Ovary (tissue), 9 donors: ENCODE results near the gene ATP5F1E. TPM values are rescaled to one million over a fixed set of nuclear protein-coding genes. Genes with fewer than 3 reads are reported as not detected.

ENCODE experiments used
- DNase-seq, 5 donors: peaks; one replicate each; pipeline ENCODE4 v3.0.0-alpha.2; 2019 to 2020
- H3K27ac ChIP-seq, 2 donors: fragments of 200-600 bp; one replicate each; pipeline versions ENCODE4 v1.5.1 to v1.8.0; 2019 to 2022
- H3K27me3 ChIP-seq: fragments of 200-600 bp; one replicate; pipeline ENCODE4 v1.8.0; 2022
- H3K36me3 ChIP-seq: fragments of 200-600 bp; sonication (generic); one replicate; pipeline ENCODE4 v1.5.1; 2019
- H3K4me1 ChIP-seq: one replicate; pipeline ENCODE4 v1.8.1; 2013; ENCODE audit warnings: mild to moderate bottlenecking, moderate library complexity; ENCODE audit not compliant: insufficient read depth
- H3K4me3 ChIP-seq: fragments of 200-600 bp; sonication (generic); one replicate; pipeline ENCODE4 v1.5.1; 2017
- H3K9me3 ChIP-seq, 2 donors: fragments of 200-600 bp in 1 of 2; sonication (generic) in 1 of 2; one replicate each; pipeline versions ENCODE4 v1.5.1 to v1.8.1; 2013 to 2019; ENCODE audit warnings: mild to moderate bottlenecking in 1 of 2, moderate library complexity in 1 of 2
- CTCF ChIP-seq, 3 donors: fragments of 450-650 bp in 2 of 3; fragments of 200-600 bp in 1 of 3; IDR thresholded peaks; one replicate each; pipeline versions ENCODE4 v1.5.1 to v1.8.0; 2016 to 2022; ENCODE audit warnings: antibody characterized with exemption in 3 of 3, mild to moderate bottlenecking in 1 of 3
- EP300 ChIP-seq: sonication (generic); formaldehyde crosslinking; IDR thresholded peaks from one replicate; pipeline ENCODE4 v1.6.1; 2017; ENCODE audit warnings: antibody characterized with exemption
- POLR2A ChIP-seq: fragments of 450-650 bp; IDR thresholded peaks from one replicate; pipeline ENCODE4 v1.6.1; 2017; ENCODE audit warnings: antibody characterized with exemption, mild to moderate bottlenecking, moderate library complexity
- WGBS, 3 donors: extraction: QIAGEN DNeasy Blood & Tissue Kit in 1 of 3; methylation state at CpG; one replicate each; pipeline versions ENCODE4 v1.1.5 to v1.1.7; 2013 to 2017; 5-methylcytosine and 5-hydroxymethylcytosine counted together
- intact Hi-C, 4 donors: fragments of 100-400 bp; cut with DNase I; formaldehyde crosslinking; loops; one replicate each; pipeline versions ENCODE4 v1.11.0 to v1.15.1; 2022 to 2023
- polyA plus RNA-seq, 2 donors: library from polyadenylated mRNA; stranded (reverse); fragments of 200-250 nt in 1 of 2; fragments of 350-450 nt in 1 of 2; fragmentation: Illumina TruSeq in 1 of 2; extraction: RNeasy Lipid Tissue Mini Kit (QIAGEN cat#74804) in 1 of 2; gene quantifications; one replicate each; pipeline ENCODE4 v1.2.3, GENCODE V29; 2013 to 2014
- total RNA-seq, 7 donors: library from RNA; depleted of rRNA in 2 of 7; stranded (reverse); fragments of >200 nt in 2 of 7; fragmentation: NEBNext Ultra II Directional in 3 of 7; extraction: Animal tissue kit (Norgen Biotek cat#: 25700) in 3 of 7; gene quantifications; one replicate each; pipeline versions ENCODE4 v1.1.0 to v1.2.4, GENCODE V29; 2016 to 2023
- donor health status: DM: no; HTN: no; CAD: no; lungs with moderate emphysema.
- donor health status: DM: no; HTN: no; CAD: no.
- donor health status: Bipolar disorder and iron deficiency.
- donor health status: DM: yes; HTN: yes; CAD: no.
- donor health status: DM: no; HTN: no; CAD: no.
- donor health status: DM: yes; HTN: yes; CAD: no.

ATP5F1E gene
- total and polyA plus RNA-seq, 9 donors = 23.2 to 73.1 (median 45.4) TPM

GRCh38 chr20:59039233-59039632, 7.1 kb upstream of the ATP5F1E start:
- DNase-seq = no peak
- Histone ChIP-seq H3K4me3 (no peak overlapping the region), H3K4me1 (peaks cover 8% of the 10 kb centered on the region), H3K9me3 (no peaks in the 10 kb centered on the region), H3K36me3 (no peaks in the 10 kb centered on the region), H3K27me3 (no peaks in the 10 kb centered on the region), H3K27ac (no peak overlapping the region)
- TF ChIP-seq POLR2A = no peak
- no peak for TF ChIP-seq CTCF (IDR thresholded peaks at IDR 0.05)
- TF ChIP-seq EP300 = no peak
- intact Hi-C loops = no loop called here
- WGBS, 3 donors = 80 to 86% (median 81%) methylated on average over 1 of the region's 1 CpG

GRCh38 chr20:59037386-59037785, 5.3 kb upstream of the ATP5F1E start:
- WGBS, 3 donors = 91 to 93% (median 92%) methylated on average over 12 of the region's 12 CpGs
- intact Hi-C loops = no loop called here
- TF ChIP-seq POLR2A (no peak), EP300 (no peak)

GRCh38 chr20:59035381-59035780, 3.2 kb upstream of the ATP5F1E start:
- H3K9me3 ChIP-seq = no peaks in the 10 kb centered on the region
- H3K36me3 ChIP-seq = no peaks in the 10 kb centered on the region
- intact Hi-C loops = no loop called here
- DNase-seq = no peak
- TF ChIP-seq CTCF (IDR thresholded peaks at IDR 0.05) (no peak), EP300 (no peak), POLR2A (no peak)
- H3K4me1 ChIP-seq = peaks cover 4% of the 10 kb centered on the region
- no peak overlapping the region for H3K4me3 ChIP-seq
- 94 to 97% (median 96%) methylated on average over 3 of the region's 3 CpGs for WGBS, 3 donors
- H3K27me3 ChIP-seq = no peaks in the 10 kb centered on the region
- H3K27ac ChIP-seq = no peak overlapping the region

More at GRCh38 chr20:59037386-59037785, 5.3 kb upstream of the ATP5F1E start:
- no peaks in the 10 kb centered on the region for H3K36me3 ChIP-seq
- H3K4me1 ChIP-seq = peaks cover 5% of the 10 kb centered on the region
- no peak overlapping the region for H3K4me3 ChIP-seq
- no peaks in the 10 kb centered on the region for H3K9me3 ChIP-seq
- H3K27ac ChIP-seq = no peak overlapping the region
- no peak for DNase-seq
- no peaks in the 10 kb centered on the region for H3K27me3 ChIP-seq

GRCh38 chr20:59033616-59034165, 1.6 kb upstream of the ATP5F1E start:
- Histone ChIP-seq H3K36me3 (no peaks in the 10 kb centered on the region), H3K27ac (no peak overlapping the region), H3K27me3 (no peaks in the 10 kb centered on the region), H3K4me1 (peaks cover 6% of the 10 kb centered on the region), H3K9me3 (no peaks in the 10 kb centered on the region), H3K4me3 (no peak overlapping the region)
- WGBS, 3 donors = 73 to 87% (median 77%) methylated on average over 2 of the region's 2 CpGs
- TF ChIP-seq POLR2A (no peak), CTCF (IDR thresholded peaks at IDR 0.05) (no peak), EP300 (no peak)
- DNase-seq = no peak
- intact Hi-C loops = loop anchor here in 1 of 4 donors (2.0 to 5.0 kb wide), 2 partner anchors 53 to 141 kb away; partner anchors contain the start of gene NELFCD

GRCh38 chr20:59033093-59033492, 958 bp upstream of the ATP5F1E start:
- Histone ChIP-seq H3K9me3 (no peaks in the 10 kb centered on the region), H3K4me1 (peaks cover 6% of the 10 kb centered on the region), H3K36me3 (no peaks in the 10 kb centered on the region), H3K27ac (peak overlapping the region in 1 of 2 donors; percentile 70), H3K27me3 (no peaks in the 10 kb centered on the region), H3K4me3 (peak overlapping the region; percentile 86)
- no peak for DNase-seq
- WGBS, 3 donors = 96 to 99% (median 98%) methylated on average over 1 of the region's 1 CpG
- TF ChIP-seq CTCF (IDR thresholded peaks at IDR 0.05) (no peak), POLR2A (no peak), EP300 (no peak)
- intact Hi-C loops = loop anchor here in 1 of 4 donors (2.0 to 5.0 kb wide), 2 partner anchors 52 to 141 kb away; partner anchors contain the start of gene NELFCD
